Right kidney (tissue), 1 donor: ENCODE results near the gene CGNL1.

ENCODE experiments used
- DNase-seq: peaks from one replicate; pipeline ENCODE4 v3.0.0-alpha.2; 2016

The CGNL1 gene

GRCh38 chr15:57527382-57528091, 151.2 kb downstream of the CGNL1 start:
- DNase-seq: peak; percentile 65

DNA sequence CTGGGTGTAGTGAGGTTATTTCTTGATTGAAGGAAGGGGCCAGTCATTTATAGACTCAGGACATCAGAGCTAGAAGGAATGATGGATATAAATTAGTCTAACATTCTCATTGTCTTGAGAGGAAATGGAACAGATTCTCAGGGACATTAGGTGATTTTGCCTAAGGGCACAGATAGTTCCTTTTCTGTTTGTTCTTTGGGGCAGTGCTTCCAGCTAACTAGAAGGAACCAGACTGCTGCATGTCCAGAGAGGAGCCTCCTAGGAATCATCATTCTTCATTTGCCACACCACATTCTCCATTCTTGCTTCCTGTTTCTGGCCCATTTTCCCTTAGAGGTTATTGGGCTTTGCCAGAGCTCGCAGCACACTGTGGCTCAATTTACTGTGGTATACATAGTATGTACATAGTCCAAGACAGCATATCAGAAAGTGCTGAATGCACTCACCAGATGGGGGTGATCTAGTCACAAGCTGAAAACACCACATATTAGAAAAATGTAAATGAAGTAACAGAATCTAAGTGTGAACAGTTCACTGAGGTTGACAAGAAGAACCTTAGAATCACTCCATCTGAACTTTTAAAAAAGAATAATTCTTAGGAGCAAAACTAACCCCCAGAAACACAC, 152.7 kb downstream of the CGNL1 start:
- no peak for DNase-seq

GRCh38 chr15:57529748-57530147, 153.4 kb downstream of the CGNL1 start:
- DNase-seq: no peak

DNA sequence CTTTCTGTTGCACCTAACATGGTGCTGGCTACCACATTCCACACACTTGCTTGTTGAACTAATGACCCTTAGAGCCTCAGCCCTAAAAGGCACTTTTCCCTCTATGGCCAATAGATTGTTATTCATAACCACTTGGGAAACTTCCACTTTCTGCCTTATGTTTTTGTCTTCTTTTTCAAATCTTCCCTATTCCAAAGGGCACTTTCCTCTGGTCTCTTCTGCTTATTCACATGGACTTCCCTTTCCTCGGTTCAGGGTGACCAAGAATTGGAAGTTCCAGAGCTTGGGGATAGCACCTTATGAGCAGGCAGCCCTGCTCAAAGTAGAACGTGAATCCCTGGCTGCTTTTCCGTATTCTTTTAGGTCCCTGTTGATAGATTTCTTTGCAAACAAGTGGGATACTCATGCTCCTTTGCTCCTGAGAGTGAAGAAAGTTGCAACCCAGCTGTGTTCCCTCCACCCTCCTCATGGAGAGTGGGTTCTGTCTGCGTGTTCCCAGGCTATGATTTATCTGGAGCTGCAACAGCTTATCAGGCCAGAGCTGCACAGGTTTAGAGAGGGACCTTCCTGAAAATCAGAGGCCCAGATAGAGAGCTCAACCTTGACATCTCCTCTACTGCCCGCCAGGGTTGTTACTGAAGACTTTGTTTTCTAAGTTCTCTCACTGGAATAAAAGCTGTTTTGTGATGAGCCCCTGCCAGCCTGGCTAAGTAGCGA, 156.6 kb downstream of the CGNL1 start:
- no peak for DNase-seq

DNA sequence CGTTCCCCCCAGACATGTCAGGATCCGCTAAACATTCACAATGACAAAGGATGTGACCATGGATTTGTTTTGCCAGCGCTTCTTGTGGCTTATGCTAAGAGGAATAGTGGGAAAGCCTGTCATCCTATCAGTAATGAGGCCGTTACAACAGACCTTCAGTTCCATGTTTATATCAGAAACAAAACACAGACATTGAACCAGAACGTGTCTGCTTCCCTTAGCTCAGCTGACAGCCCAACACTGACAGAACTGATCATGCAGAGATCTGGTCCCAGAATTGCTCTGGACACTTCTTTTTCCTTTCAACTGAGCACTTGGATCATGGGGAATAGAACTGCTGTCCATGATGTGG, 157.1 kb downstream of the CGNL1 start:
- no peak for DNase-seq

DNA sequence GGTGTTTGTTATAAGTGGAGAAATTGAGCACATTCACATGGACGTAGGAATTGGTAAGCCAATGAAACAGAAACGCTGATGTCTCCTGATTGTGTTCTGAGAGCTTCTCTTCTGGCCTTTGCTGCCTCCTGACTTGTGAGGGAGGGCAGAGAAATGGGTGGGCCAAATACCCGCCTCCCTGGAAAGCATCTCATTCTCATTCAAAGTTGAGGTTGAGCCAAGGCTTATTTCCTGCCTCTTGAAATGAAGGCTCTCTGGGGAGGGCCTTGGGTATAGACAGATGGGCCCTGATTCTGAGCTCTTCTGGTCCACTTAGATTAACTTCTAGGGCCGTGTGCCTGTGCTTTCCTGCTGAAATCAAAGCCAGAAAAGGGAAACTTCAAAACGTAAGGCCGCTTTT, 158.0 kb downstream of the CGNL1 start:
- no peak for DNase-seq

GRCh38 chr15:57537072-57537471, 160.8 kb downstream of the CGNL1 start:
- no peak for DNase-seq

DNA sequence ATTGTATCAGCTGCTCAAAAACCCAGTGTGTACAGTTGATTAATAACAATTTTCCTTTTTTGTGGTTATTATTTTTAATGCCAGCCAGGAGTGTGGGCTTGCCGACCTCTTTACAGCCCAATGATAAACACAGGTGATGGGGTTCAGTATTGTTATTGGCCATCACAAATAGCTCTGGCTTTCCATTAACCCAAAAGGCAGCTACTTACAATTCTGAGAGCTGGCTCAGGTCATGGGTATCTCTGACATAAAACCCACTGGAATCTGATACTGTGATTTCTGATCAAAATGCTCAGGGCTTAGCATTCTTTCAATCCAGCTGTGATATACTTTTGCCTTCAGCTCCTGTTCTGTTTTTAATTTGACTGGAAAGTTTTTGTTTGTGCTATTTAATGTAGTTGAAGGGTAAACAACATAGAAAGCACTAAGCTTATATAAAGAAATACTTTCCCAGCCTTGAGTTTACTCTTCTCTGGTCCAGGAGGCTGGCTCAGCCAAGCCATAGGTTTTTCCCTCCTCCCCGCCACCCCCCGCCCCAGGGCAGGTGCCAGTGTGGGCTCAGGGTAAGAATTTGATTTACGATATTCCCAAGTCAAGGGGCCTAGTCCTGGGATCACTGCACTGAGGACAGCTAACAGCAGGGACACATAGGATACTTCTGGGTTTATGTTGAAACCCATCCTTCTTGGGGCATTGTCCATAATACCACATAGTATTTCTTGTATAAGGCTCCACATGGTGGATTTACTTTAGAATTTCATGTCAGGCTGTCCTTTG, 161.4 kb downstream of the CGNL1 start:
- DNase-seq: no peak

GRCh38 chr15:57538265-57538529, 161.9 kb downstream of the CGNL1 start:
- DNase-seq: no peak

- no peak for DNase-seq
These were observed 162.5 kb downstream of the CGNL1 start for GRCh38 chr15:57538821-57539220.

DNA sequence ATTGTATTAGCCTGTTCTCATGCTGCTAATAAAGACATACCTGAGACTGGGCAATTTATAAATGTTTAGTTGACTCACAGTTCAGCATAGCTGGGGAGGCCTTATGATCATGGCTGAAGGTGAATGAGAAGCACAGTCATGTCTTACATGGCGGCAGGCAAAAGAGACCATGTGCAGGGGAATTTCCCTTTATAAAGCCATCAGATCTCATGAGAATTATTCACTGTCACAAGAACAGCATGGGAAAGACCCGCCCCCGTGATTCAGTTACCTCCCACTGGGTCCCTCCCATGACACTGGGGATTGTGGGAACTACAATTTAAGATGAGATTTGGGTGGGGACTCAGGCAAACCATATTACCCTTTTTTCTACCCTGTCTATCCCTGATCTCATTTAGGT, 163.9 kb downstream of the CGNL1 start:
- no peak for DNase-seq

- DNase-seq: no peak
These were observed 164.4 kb downstream of the CGNL1 start for GRCh38 chr15:57540736-57541135.

DNA sequence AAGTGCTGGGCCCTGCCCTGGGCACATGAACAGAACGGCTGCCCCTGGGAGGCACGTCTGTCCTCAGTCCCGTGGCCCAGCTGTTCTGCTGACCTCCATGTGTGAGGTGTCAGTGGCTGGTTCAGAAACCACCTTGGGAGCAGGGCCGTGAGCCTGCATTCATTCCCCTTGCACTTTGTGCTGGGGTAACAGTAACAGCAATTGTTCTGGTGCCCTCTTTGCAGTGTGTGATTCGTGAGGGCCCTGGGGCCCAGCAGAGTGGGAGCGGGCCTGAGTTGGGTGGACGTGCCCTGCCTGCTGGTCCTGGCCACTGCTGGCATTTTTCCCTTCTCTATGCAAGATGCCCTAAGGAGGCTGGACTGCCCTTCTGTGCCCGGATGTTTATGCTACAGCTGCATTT, 165.0 kb downstream of the CGNL1 start:
- DNase-seq: no peak

DNA sequence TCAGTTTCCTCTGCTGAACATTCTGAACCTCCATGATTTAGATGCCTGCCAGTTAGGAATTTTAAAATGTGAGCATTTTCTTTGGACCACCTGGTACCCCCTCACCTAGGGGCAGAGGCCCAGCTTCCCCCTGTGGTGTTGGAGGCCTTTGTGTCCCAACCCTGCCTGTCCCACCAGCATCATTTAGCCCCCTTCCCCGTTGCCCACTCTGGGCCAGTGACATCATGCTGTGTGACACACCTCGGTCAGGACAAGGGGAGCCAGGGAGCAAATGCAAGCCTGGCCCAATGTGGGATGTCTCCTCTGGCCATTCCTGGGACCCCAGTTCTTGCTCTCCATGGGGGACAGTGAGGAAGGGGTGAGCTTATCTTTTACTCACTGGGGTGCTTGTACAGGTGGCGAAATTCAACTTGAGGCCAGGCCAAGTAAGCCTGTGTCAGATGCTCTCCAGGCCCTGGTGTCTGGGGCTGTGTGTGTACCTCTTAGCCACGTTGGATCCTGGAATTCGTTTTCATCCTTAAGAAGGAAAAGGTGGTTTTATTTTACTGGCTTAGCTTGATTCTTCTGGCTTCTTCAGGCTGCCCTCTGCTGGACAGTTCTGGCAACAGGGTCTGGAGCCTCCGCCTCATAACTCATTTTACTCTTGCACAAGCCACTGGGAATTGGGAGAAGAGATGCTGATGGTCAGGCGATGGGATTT, 165.7 kb downstream of the CGNL1 start:
- DNase-seq: no peak

DNA sequence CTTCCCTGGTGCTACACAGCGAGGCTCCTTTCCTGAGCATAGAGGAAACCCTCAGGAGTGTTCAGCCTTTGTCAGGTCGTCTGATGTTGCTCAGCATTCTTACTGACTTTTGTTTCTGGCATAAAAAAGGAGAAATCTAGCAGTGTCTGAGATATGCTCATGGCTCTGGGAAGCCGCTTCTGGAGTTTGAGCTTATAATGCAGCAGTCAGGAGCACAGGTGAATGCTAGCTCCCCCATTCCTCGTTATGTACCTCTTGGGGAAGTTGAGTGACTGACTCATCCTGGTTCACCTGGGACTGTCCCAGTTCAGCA, 166.2 kb downstream of the CGNL1 start:
- DNase-seq: no peak

GRCh38 chr15:57544848-57545480, 168.7 kb downstream of the CGNL1 start:
- no peak for DNase-seq

DNA sequence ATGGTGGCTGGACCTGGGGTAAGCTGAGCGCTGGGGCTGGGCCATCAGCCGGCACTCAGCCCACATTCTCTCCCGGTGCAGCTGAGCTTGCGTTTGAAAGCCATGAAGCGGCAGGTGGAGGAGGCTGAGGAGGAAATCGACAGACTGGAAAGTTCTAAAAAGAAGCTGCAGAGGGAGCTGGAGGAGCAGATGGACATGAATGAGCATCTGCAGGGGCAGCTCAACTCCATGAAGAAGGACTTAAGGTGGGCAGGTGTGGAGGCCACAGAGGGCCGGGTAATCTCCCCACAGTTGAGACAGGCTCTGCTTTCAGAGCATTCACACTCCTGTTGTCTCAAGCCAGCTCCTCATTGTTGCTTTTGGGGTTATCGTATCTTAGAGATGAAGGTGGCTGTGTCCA, 169.7 kb downstream of the CGNL1 start:
- no peak for DNase-seq

GRCh38 chr15:57547243-57547755, 171.0 kb downstream of the CGNL1 start:
- no peak for DNase-seq

DNA sequence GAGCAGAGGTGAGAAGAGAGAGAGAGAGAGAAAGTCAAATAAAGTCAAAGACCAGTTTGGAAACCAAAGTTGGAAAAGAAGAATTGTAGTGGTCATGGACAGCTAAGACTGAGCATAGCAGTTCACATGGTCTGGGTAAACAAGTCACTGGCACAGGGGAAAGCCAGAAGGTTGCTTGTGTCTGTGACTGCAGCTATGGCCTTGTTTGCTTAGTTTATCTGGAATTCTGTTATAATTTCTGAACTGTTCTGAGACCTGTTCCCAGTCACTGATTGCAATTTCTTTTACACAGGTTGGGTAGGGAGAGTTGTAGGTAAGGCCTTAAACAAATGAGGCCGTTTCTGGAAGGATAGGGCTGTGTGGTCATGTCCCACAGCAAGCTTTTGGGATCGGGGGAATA, 172.0 kb downstream of the CGNL1 start:
- DNase-seq: no peak

- DNase-seq: no peak
These were observed 172.5 kb downstream of the CGNL1 start for GRCh38 chr15:57548835-57549234.

DNA sequence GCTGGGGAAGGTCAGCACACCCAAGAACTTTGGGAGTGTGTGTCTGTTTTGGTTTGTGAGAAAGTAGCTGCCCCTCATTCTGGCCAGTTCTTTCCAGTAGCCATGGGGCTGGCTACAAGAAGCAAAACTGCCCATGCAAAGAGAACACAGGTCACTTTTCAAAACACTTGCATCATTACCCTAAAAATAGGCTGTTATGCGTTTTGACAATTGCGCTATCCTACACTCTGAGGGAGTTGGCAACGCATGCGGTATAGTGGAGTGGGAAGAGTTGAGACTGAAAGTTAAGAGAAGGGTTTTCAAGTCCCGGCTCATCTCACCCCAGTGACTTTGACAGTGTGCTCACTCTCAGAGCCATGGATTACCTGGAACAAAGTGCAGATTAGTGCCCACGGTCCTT, 173.6 kb downstream of the CGNL1 start:
- no peak for DNase-seq

- DNase-seq: no peak
These were observed 174.3 kb downstream of the CGNL1 start for GRCh38 chr15:57550640-57551039.
